Measurements from ENCODE around the gene CCDC197.

DNA sequence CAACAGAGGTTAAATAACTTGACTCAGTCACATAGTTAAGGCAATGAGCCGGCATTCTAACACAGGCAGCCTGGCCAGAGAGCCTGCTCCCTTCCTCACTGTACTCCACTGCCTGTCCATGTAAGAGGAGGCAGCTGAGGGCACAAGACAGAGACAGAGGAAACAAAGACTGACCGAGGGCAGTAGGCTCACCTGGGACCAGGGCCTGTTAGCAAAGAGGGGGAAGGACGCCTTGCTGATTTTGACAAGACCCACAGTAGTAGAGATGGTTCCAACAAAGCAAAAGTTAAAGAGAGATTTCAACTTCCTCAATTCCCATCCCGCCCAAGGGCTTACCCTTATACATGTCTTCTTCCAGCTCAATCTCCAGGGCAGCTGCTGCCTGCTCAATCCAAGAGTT lies 55.6 kb downstream of the CCDC197 start:
- TF ChIP-seq, protein P1, sequence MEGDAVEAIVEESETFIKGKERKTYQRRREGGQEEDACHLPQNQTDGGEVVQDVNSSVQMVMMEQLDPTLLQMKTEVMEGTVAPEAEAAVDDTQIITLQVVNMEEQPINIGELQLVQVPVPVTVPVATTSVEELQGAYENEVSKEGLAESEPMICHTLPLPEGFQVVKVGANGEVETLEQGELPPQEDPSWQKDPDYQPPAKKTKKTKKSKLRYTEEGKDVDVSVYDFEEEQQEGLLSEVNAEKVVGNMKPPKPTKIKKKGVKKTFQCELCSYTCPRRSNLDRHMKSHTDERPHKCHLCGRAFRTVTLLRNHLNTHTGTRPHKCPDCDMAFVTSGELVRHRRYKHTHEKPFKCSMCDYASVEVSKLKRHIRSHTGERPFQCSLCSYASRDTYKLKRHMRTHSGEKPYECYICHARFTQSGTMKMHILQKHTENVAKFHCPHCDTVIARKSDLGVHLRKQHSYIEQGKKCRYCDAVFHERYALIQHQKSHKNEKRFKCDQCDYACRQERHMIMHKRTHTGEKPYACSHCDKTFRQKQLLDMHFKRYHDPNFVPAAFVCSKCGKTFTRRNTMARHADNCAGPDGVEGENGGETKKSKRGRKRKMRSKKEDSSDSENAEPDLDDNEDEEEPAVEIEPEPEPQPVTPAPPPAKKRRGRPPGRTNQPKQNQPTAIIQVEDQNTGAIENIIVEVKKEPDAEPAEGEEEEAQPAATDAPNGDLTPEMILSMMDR (IDR thresholded peaks at IDR 0.05; ENCODE audit: borderline replicate concordance, extremely low read depth, low read length, poor library complexity, severe bottlenecking): no peak
- no peak for TF ChIP-seq EZH2 (IDR thresholded peaks at IDR 0.05; ENCODE audit: borderline replicate concordance, low read depth, low read length, severe bottlenecking)

Measured in DND-41 (cell line).